IMR-90 (cell line): Measurements from ENCODE around the gene FAM83F. TPM values are rescaled to one million over a fixed set of nuclear protein-coding genes. Genes with fewer than 3 reads are reported as not detected.

Source experiments
- ATAC-seq: fragments of 200-7000 bp; cut with Tn5 transposase; 2 replicates; pipeline ENCODE4 v1.9.1; 2020; ENCODE audit warnings: low read depth, mild to moderate bottlenecking, moderate library complexity
- BruUV-seq: library from RNA; stranded (reverse); fragments of 400-500 nt; replicated peaks from 2 replicates; lab custom pipeline; 2021; lab: Mats Ljungman, UMichigan
- CTCF ChIA-PET: fragments of 300-600 bp; formaldehyde crosslinking; extraction: SDS; loops from one replicate; lab custom pipeline; 2021; ENCODE audit warnings: antibody characterized with exemption; lab: Yijun Ruan, JAX
- POLR2A ChIA-PET: fragments of 300-600 bp; sonication (Branson Sonifier 250); formaldehyde crosslinking; loops from one replicate; lab custom pipeline; 2022; ENCODE audit warnings: antibody characterized with exemption; ENCODE audit not compliant: unreplicated experiment; lab: Charles Lee
- DNase-seq: peaks from one replicate; pipeline ENCODE4 v3.0.0; 2013
- H2AFZ ChIP-seq: replicated peaks from 2 replicates; pipeline ENCODE3; 2013; ENCODE audit warnings: low read length, mild to moderate bottlenecking; ENCODE audit not compliant: poor library complexity
- H2AK5ac ChIP-seq: 2 replicates; pipeline ENCODE4 v1.6.1; 2013; ENCODE audit warnings: low read depth, low read length, inconsistent platforms
- H2AK9ac ChIP-seq: replicated peaks from 2 replicates; pipeline ENCODE3; 2013; ENCODE audit warnings: mild to moderate bottlenecking, low read depth, low read length, moderate library complexity; ENCODE audit not compliant: poor library complexity
- H2BK120ac ChIP-seq: 2 replicates; pipeline ENCODE4 v1.6.1; 2013; ENCODE audit warnings: low read depth, low read length, inconsistent platforms
- H2BK15ac ChIP-seq: 3 replicates; pipeline ENCODE4 v1.6.1; 2013; ENCODE audit warnings: low read depth, low read length, inconsistent platforms
- H2BK20ac ChIP-seq: 2 replicates; pipeline ENCODE4 v1.6.1; 2013; ENCODE audit warnings: low read depth, mild to moderate bottlenecking, inconsistent platforms, low read length, moderate library complexity
- H2BK5ac ChIP-seq: 2 replicates; pipeline ENCODE4 v1.6.1; 2013; ENCODE audit warnings: mild to moderate bottlenecking, low read depth, low read length, inconsistent platforms; ENCODE audit not compliant: poor library complexity, severe bottlenecking
- H3K14ac ChIP-seq: replicated peaks from 2 replicates; pipeline ENCODE4 v1.6.1; 2013; ENCODE audit warnings: low read depth, low read length, inconsistent platforms
- H3K18ac ChIP-seq: 2 replicates; pipeline ENCODE4 v1.6.1; 2013; ENCODE audit warnings: low read depth, low read length, control low read depth
- H3K23ac ChIP-seq: 2 replicates; pipeline ENCODE4 v1.6.1; 2013; ENCODE audit warnings: low read depth, low read length, inconsistent platforms
- H3K27ac ChIP-seq: 2 replicates; pipeline ENCODE4 v1.5.1; 2013; ENCODE audit warnings: mild to moderate bottlenecking, control low read depth, low read length; ENCODE audit not compliant: insufficient read depth
- H3K27me3 ChIP-seq: 2 replicates; pipeline ENCODE4 v1.6.1; 2013; ENCODE audit warnings: low read length; ENCODE audit not compliant: control insufficient read depth, insufficient read depth
- H3K36me3 ChIP-seq: 2 replicates; pipeline ENCODE4 v1.6.1; 2013; ENCODE audit warnings: low read length, mixed read lengths; ENCODE audit not compliant: control insufficient read depth, insufficient read depth
- H3K4ac ChIP-seq: 2 replicates; pipeline ENCODE4 v1.6.1; 2013; ENCODE audit warnings: low read depth, low read length, inconsistent platforms
- H3K4me1 ChIP-seq: 2 replicates; pipeline ENCODE4 v1.6.1; 2013; ENCODE audit warnings: low read length, mixed read lengths; ENCODE audit not compliant: control insufficient read depth, insufficient read depth
- H3K4me2 ChIP-seq: 2 replicates; pipeline ENCODE4 v1.6.1; 2013; ENCODE audit warnings: low read depth, mild to moderate bottlenecking, control low read depth, low read length, moderate library complexity
- H3K4me3 ChIP-seq: 2 replicates; pipeline ENCODE4 v1.5.1; 2013; ENCODE audit warnings: low read depth, mild to moderate bottlenecking, control low read depth, low read length, moderate library complexity; ENCODE audit not compliant: insufficient read depth
- H3K56ac ChIP-seq: 2 replicates; pipeline ENCODE4 v1.6.1; 2013; ENCODE audit warnings: low read length, inconsistent platforms; ENCODE audit not compliant: insufficient read depth; ENCODE audit errors: extremely low read depth
- H3K79me1 ChIP-seq, 2 experiments: 2 replicates each; pipeline ENCODE4 v1.6.1; 2013; ENCODE audit warnings: low read length in 2 of 2, inconsistent platforms in 1 of 2, low read depth in 1 of 2
- H3K9ac ChIP-seq: 2 replicates; pipeline ENCODE4 v1.6.1; 2013; ENCODE audit warnings: low read depth, low read length, control low read depth
- H3K9me1 ChIP-seq: 2 replicates; pipeline ENCODE4 v1.6.1; 2013; ENCODE audit warnings: low read length, inconsistent platforms; ENCODE audit not compliant: insufficient read depth
- H3K9me3 ChIP-seq: 2 replicates; pipeline ENCODE4 v1.6.1; 2013; ENCODE audit warnings: low read length; ENCODE audit not compliant: control insufficient read depth, insufficient read depth
- H4K20me1 ChIP-seq: 2 replicates; pipeline ENCODE4 v1.6.1; 2013; ENCODE audit warnings: low read length, inconsistent platforms; ENCODE audit not compliant: insufficient read depth
- H4K5ac ChIP-seq: 2 replicates; pipeline ENCODE4 v1.6.1; 2013; ENCODE audit warnings: mild to moderate bottlenecking, low read depth, low read length, control low read depth
- H4K8ac ChIP-seq, 2 experiments: 2 replicates each; pipeline ENCODE4 v1.6.1; 2013; ENCODE audit warnings: low read depth in 2 of 2, low read length in 2 of 2, control low read depth in 1 of 2, inconsistent platforms in 1 of 2
- H4K91ac ChIP-seq: 2 replicates; pipeline ENCODE4 v1.6.1; 2013; ENCODE audit warnings: low read depth, low read length, inconsistent platforms; ENCODE audit not compliant: insufficient read depth
- BHLHE40 ChIP-seq: fragments of 150-350 bp; IDR thresholded peaks from 2 replicates; pipeline ENCODE4 v1.6.1; 2016; ENCODE audit warnings: mild to moderate bottlenecking, low read depth, low read length
- CEBPB ChIP-seq: IDR thresholded peaks from 2 replicates; pipeline ENCODE4 v1.6.1; 2012; ENCODE audit warnings: low read depth, low read length, improper control_type of control experiment
- CTCF ChIP-seq: conservative IDR thresholded peaks from 2 replicates; pipeline ENCODE4 v1.5.1; 2012; ENCODE audit warnings: mild to moderate bottlenecking, low read depth, low read length, improper control_type of control experiment
- ELK1 ChIP-seq: fragments of 150-350 bp; IDR thresholded peaks from 2 replicates; pipeline ENCODE4 v1.6.1; 2016; ENCODE audit warnings: low read depth, mild to moderate bottlenecking, low read length, moderate library complexity, borderline replicate concordance
- MAFK ChIP-seq: IDR thresholded peaks from 2 replicates; pipeline ENCODE4 v1.6.1; 2012; ENCODE audit warnings: low read depth, low read length, improper control_type of control experiment
- MAZ ChIP-seq: IDR thresholded peaks from 2 replicates; pipeline ENCODE4 v1.6.1; 2012; ENCODE audit warnings: low read depth, mild to moderate bottlenecking, low read length, improper control_type of control experiment, moderate library complexity, borderline replicate concordance
- POLR2A ChIP-seq: IDR thresholded peaks from 2 replicates; pipeline ENCODE4 v1.6.1; 2012; ENCODE audit warnings: mild to moderate bottlenecking, low read depth, low read length
- RCOR1 ChIP-seq: IDR thresholded peaks from 2 replicates; pipeline ENCODE4 v1.6.1; 2012; ENCODE audit warnings: mild to moderate bottlenecking, low read length, improper control_type of control experiment; ENCODE audit not compliant: insufficient replicate concordance
- RFX5 ChIP-seq: IDR thresholded peaks from 2 replicates; pipeline ENCODE4 v1.8.0; 2012; ENCODE audit warnings: low read depth, mild to moderate bottlenecking, low read length, moderate library complexity
- USF2 ChIP-seq: fragments of 150-350 bp; IDR thresholded peaks from 2 replicates; pipeline ENCODE4 v1.6.1; 2017; ENCODE audit warnings: mild to moderate bottlenecking, antibody characterized with exemption, low read length, low read depth
- WGBS, 2 experiments: methylation state at CpG; one replicate each; pipeline versions ENCODE4 v1.1.5 to v1.1.7; 2013; ENCODE audit warnings: missing lambda C conversion rate in 2 of 2; ENCODE audit not compliant: insufficient read length in 1 of 2; ENCODE audit errors: extremely low coverage in 2 of 2; 5-methylcytosine and 5-hydroxymethylcytosine counted together
- dilution Hi-C: fragments of 300-500 bp; cut with HindIII; formaldehyde crosslinking; loops from one replicate; pipeline ENCODE4 v1.14.3; 2018; ENCODE audit warnings: low sequenced_read_pairs; ENCODE audit not compliant: unreplicated experiment
- in situ Hi-C: fragments of 300-500 bp; cut with MboI; formaldehyde crosslinking; loops from 3 replicates; pipeline ENCODE4 v1.14.3; 2019; ENCODE audit warnings: low sequenced_read_pairs, inconsistent platforms, mixed read lengths
- intact Hi-C: fragments of 100-400 bp; cut with micrococcal nuclease; formaldehyde crosslinking; loops from 2 replicates; pipeline ENCODE4 v1.10.0; 2022
- polyA plus RNA-seq, 3 experiments: library from polyadenylated mRNA; depleted of rRNA; stranded (reverse); fragments of >200 nt; gene quantifications; 2 replicates each; pipeline ENCODE4 v1.2.3, GENCODE V29; 2012; ENCODE audit warnings: low replicate concordance in 1 of 3
- total RNA-seq: library from RNA; depleted of rRNA; stranded (reverse); fragments of >200 nt; gene quantifications from 2 replicates; pipeline ENCODE4 v1.2.3, GENCODE V29; 2012

The FAM83F gene
- total and polyA plus RNA-seq, 2 of the 4 experiments (the other 2 are of a cell fraction): not detected

GRCh38 chr22:39989633-39990032, 5.1 kb upstream of the FAM83F start:
- TF ChIP-seq RFX5 (no peak), MAFK (no peak), CEBPB (no peak), ELK1 (no peak), CTCF (no peak), RCOR1 (no peak), BHLHE40 (no peak), POLR2A (no peak), USF2 (no peak), MAZ (no peak)
- Histone ChIP-seq H3K9me1 (no peaks in the 10 kb centered on the region), H2BK20ac (no peak overlapping the region), H3K4me1 (no peaks in the 10 kb centered on the region), H4K8ac (no peak overlapping the region), H4K20me1 (no peaks in the 10 kb centered on the region), H3K4me3 (no peak overlapping the region), H2AK5ac (no peak overlapping the region), H3K14ac (no peak overlapping the region), H2BK5ac (no peak overlapping the region), H3K4me2 (no peak overlapping the region), H4K91ac (no peak overlapping the region), H4K5ac (no peak overlapping the region), H3K79me1 (no peaks in the 10 kb centered on the region), H3K23ac (no peak overlapping the region), H3K27me3 (peaks cover 68% of the 10 kb centered on the region), H3K9ac (no peak overlapping the region), H3K9me3 (no peaks in the 10 kb centered on the region), H2BK120ac (no peak overlapping the region), H3K18ac (no peak overlapping the region), H3K36me3 (no peaks in the 10 kb centered on the region), H3K27ac (no peak overlapping the region), H2BK15ac (no peak overlapping the region), H3K56ac (no peak overlapping the region), H2AK9ac (no peak overlapping the region), H3K4ac (no peak overlapping the region), H2AFZ (peak overlapping the region; percentile 49)
- in situ Hi-C loops (no loop called here), intact Hi-C loops (no loop called here), dilution Hi-C loops (no loop called here)
- ATAC-seq (no peak), DNase-seq (no peak)
- CTCF ChIA-PET: no interaction called here
- POLR2A ChIA-PET: no interaction called here
- BruUV-seq: no TSS peak
- 80% methylated on average over 5 of the region's 7 CpGs; no CpG with 5 or more reads in 1 of the 2 experiments for WGBS, 2 experiments
